Vagina (tissue), 2 donors: Measurements from ENCODE around the gene TRABD2B.

ENCODE experiments used
- CTCF ChIP-seq, 3 experiments: fragments of 450-650 bp in 2 of 3; fragments of 200-600 bp in 1 of 3; sonication (generic) in 1 of 3; IDR thresholded peaks; one replicate each; pipeline ENCODE4 v1.5.1; 2017 to 2019; ENCODE audit warnings: antibody characterized with exemption in 3 of 3, mild to moderate bottlenecking in 2 of 3, moderate library complexity in 2 of 3
- POLR2A ChIP-seq, 2 donors: fragments of 450-650 bp; IDR thresholded peaks; one replicate each; pipeline ENCODE4 v1.6.1; 2017; ENCODE audit warnings: antibody characterized with exemption in 2 of 2, mild to moderate bottlenecking in 2 of 2, moderate library complexity in 2 of 2
- POLR2AphosphoS5 ChIP-seq, 2 donors: sonication (generic); formaldehyde crosslinking; IDR thresholded peaks; one replicate each; pipeline ENCODE4 v1.9.0; 2017; ENCODE audit warnings: antibody characterized with exemption in 2 of 2, mild to moderate bottlenecking in 2 of 2, low read depth in 1 of 2; ENCODE audit not compliant: insufficient read depth in 1 of 2

GRCh38 chr1:47984175-47984789, 12.9 kb downstream of the TRABD2B start:
- TF ChIP-seq POLR2A (IDR thresholded peaks at IDR 0.05) (no peak), CTCF (IDR thresholded peaks at IDR 0.05) (no peak), POLR2AphosphoS5 (IDR thresholded peaks at IDR 0.05; ENCODE audit: insufficient read depth in 1 of 2, low read depth in 1 of 2) (peak in 1 of 2 donors; percentile 17)
